D721Med (cell line): ENCODE results near the gene MAPKAP1.

Experiments
- DNase-seq: peaks from one replicate; pipeline ENCODE4 v3.0.0; 2011; ENCODE audit warnings: low spot score; ENCODE audit not compliant: insufficient read length
- FAIRE-seq: peaks from 2 replicates; lab custom pipeline; 2011; peaks lifted over from hg19 to GRCh38; lab: Jason Lieb, UNC
- CTCF ChIP-seq: IDR thresholded peaks from 2 replicates; pipeline ENCODE4 v1.5.1; 2012; ENCODE audit warnings: mild to moderate bottlenecking, control low read depth; ENCODE audit not compliant: insufficient read depth; ENCODE audit errors: missing control alignments

Gene MAPKAP1

DNA sequence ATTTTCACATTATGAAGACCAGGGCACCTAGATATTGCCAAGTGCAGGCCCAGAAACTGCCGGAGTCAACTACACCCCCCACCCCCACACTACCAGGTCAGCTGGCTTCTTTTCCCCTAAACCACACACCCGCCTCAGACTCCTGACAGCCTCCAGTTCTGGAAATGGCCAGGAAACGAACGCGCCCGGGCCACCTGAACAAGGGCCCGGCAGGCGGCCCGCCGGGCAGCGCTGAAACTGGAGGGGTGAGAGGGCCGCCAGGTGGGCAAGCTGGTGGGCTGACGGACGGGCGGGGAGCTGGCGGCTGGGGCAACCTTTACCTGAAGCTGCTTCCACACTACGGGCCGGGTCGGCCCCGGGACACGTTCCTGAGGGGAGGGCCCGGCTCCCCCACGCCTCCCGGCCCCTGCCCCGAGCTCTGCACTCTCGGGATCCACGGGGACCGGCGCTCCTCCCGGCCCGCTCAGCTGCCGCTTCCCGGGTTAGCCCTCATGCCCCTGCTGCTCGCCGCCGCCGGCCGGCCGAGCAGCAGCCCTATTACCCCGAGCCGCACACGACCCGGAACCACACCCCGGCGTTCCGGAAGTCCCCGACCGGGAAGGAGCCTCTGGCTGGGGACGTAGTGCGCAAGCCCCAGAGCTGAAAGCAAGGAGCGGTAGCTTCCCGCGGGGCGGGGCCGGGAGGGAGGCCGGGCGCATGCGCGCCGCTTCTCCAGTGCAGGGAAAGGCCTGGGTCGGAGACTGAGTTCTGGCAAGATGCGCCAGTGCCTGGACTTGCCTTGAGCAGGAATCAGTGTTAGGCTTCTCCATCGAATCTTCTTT, at the start of gene MAPKAP1:
TSS of gene MAPKAP1 (minus strand) at position 558 of the 821 bp plus-strand sequence. CDS start 34,634 bp downstream, outside the sequence.
- TF ChIP-seq CTCF = no peak
- FAIRE-seq (no peak), DNase-seq (peak; percentile 90)

DNA sequence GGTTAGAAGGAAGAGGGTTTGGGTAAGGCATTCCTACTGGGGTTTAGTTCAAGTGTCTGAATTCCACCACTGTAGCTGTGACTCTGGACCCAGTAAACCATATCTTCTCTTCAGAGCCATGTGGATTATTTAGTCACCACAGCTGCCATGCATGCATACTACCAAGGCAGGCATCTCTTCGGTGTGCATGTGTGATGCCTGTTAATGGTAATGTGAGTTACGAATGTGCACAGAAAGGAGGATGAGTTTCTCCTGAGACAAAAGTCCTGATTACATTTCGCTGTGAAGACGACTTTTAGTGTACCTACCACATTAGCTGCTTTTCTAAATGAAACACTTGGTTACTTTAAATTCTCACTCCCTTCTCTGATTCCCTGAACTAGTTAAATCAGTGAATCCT, 49.5 kb upstream of the MAPKAP1 start:
- FAIRE-seq (peak; percentile 89), DNase-seq (no peak)
- no peak for TF ChIP-seq CTCF

GRCh38 chr9:125755340-125755739, 48.3 kb upstream of the MAPKAP1 start:
- no peak for TF ChIP-seq CTCF
- FAIRE-seq (peak; percentile 92), DNase-seq (no peak)

DNA sequence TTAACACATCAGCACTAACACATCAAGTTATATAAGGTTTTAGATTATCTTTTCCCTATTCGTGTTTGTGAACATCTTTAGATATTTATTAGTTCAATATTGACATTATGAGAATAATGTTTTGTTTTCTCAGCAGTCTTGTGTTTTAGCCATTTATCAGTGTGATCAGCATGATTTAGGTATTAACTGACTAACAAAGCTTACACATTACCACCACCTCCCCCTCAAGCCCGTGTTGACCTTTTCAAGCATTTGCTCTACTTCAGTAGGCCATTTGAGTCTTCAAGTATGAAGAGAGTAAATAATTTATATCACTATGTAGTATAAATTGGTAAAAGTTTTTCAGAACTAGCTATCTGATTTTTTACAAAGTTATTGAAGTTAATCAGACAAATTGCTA, 47.1 kb upstream of the MAPKAP1 start:
- FAIRE-seq (peak; percentile 66), DNase-seq (no peak)
- TF ChIP-seq CTCF = no peak

DNA sequence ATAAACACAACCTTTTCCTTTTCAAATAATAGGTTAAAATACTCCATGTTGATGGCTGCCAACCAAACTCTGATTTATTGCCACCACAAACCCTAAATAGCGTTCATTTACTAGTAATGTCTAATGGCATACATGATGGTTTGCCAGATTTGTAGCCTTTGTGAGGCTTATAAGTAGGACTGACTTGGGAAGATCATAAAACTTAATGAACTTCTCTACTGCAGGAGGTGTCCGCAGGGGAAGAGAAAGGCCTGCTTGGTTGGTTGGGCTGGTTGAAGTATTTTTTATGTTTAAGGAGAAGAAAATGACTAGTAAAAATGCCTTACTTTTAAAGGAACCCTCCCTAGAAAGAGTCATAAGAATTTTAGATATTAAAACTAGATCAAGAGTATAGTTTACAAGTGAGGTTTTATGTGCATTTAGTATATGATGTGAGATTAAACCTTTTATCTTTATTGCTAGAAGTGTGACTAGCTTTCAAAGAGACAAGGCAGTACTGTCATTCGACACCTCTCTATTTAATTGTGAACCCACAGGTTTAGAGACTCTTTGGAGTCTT, 45.1 kb upstream of the MAPKAP1 start:
- FAIRE-seq = no peak
- TF ChIP-seq CTCF = no peak
- no peak for DNase-seq

DNA sequence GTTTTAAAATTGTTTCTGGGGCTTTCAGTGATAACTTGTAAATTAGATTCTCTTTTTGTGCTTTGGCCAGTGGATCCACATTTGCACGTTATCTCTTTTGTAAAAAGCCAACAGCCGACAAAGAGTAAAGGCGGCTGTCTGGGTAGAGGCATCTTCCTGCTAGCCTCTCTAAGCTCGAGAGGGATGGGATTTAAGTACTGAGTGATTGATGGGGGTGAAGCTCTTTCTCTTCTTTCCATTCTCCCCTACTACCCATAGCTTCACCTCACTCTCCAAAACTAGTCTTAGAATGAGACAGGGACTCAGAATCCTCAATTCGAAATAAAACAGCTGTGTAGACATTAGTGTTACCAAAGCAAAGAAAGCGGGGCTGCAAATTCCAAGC, 43.6 kb upstream of the MAPKAP1 start:
- DNase-seq (no peak), FAIRE-seq (no peak)
- no peak for TF ChIP-seq CTCF
